ENCODE results near the gene CTNND2.

CTNND2 gene

DNA sequence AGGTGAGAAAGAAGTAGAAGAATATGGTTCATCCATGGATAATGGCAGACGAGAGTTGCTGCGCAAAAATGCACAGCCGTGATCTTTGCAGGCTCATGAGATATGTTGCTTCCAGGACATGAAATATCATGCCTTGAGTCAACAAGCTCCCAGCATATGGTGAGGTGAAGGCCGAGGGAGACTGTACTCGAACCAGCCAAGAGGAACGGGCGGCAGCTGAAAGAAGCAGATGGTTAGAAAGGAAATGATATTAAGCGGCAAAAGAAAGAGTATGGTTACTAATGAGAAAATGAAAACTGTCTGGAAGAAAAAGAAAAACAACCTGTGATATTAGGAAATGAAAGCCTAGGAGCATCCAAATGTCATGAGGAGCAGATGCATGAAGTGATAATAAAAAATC is 798.5 kb downstream of the CTNND2 start:
- H3K4ac ChIP-seq (ENCODE audit: low read depth in 1 of 2, low read length in 2 of 2), result no peak overlapping the region
- no peak overlapping the region for H3K14ac ChIP-seq (ENCODE audit: low read length in 2 of 2)
- no peak overlapping the region for H2BK12ac ChIP-seq (ENCODE audit: low read length in 2 of 2)
- H2BK120ac ChIP-seq (ENCODE audit: low read depth, low read length), result no peak overlapping the region
- no peaks in the 10 kb centered on the region for H3K9me3 ChIP-seq (ENCODE audit: control insufficient read depth, low read length)
- no peak overlapping the region for H4K8ac ChIP-seq (ENCODE audit: low read length)
- 93% methylated on average over 8 of the region's 8 CpGs for WGBS
- H3K27ac ChIP-seq (ENCODE audit: low read length, poor library complexity, severe bottlenecking), result no peak overlapping the region
- H3K79me1 ChIP-seq (replicated peaks; ENCODE audit: low read length, poor library complexity, severe bottlenecking), result no peaks in the 10 kb centered on the region
- no peaks in the 10 kb centered on the region for H3K4me1 ChIP-seq (ENCODE audit: control insufficient read depth, insufficient read depth, low read depth, low read length)
- no peak overlapping the region for H3K23ac ChIP-seq (ENCODE audit: low read length in 2 of 2)
- no peak overlapping the region for H3K9ac ChIP-seq (ENCODE audit: low read length)
- H2AFZ ChIP-seq (ENCODE audit: low read depth, low read length), result no peak overlapping the region
- no peak overlapping the region for H3K4me3 ChIP-seq (ENCODE audit: insufficient read depth in 1 of 2, low read depth in 1 of 2, low read length in 2 of 2)
- H2AK5ac ChIP-seq (ENCODE audit: low read length, severe bottlenecking), result no peak overlapping the region
- no peak overlapping the region for H3K4me2 ChIP-seq (ENCODE audit: low read length, poor library complexity, severe bottlenecking)
- no peak overlapping the region for H2BK15ac ChIP-seq (ENCODE audit: low read depth, poor library complexity, severe bottlenecking)
- no peak for DNase-seq
- no peaks in the 10 kb centered on the region for H3K36me3 ChIP-seq (ENCODE audit: control insufficient read depth in 1 of 2, insufficient read depth in 2 of 2, low read depth in 1 of 2, low read length in 2 of 2)
- H4K91ac ChIP-seq (ENCODE audit: low read length), result no peak overlapping the region
- no peak overlapping the region for H3K18ac ChIP-seq (ENCODE audit: low read depth in 1 of 2, low read length in 2 of 2)
- H2BK5ac ChIP-seq (ENCODE audit: low read depth, low read length, poor library complexity, severe bottlenecking), result no peak overlapping the region
- peaks cover 3 to 11% of the 10 kb centered on the region in 2 experiments for H3K27me3 ChIP-seq (ENCODE audit: control insufficient read depth in 1 of 2, insufficient read depth in 1 of 2, low read length in 2 of 2)

GRCh38 chr5:11104651-11105112 is 799.6 kb downstream of the CTNND2 start:
- Histone ChIP-seq H3K9ac (ENCODE audit: low read length) (no peak overlapping the region), H3K4me2 (ENCODE audit: low read length, poor library complexity, severe bottlenecking) (no peak overlapping the region), H2BK120ac (ENCODE audit: low read depth, low read length) (no peak overlapping the region), H3K27me3 (ENCODE audit: control insufficient read depth in 1 of 2, insufficient read depth in 1 of 2, low read length in 2 of 2) (peaks cover 3 to 11% of the 10 kb centered on the region in 2 experiments), H2BK12ac (ENCODE audit: low read length in 2 of 2) (no peak overlapping the region), H3K4me3 (ENCODE audit: insufficient read depth in 1 of 2, low read depth in 1 of 2, low read length in 2 of 2) (no peak overlapping the region), H3K18ac (ENCODE audit: low read depth in 1 of 2, low read length in 2 of 2) (no peak overlapping the region), H3K27ac (ENCODE audit: low read length, poor library complexity, severe bottlenecking) (no peak overlapping the region), H2BK5ac (ENCODE audit: low read depth, low read length, poor library complexity, severe bottlenecking) (no peak overlapping the region), H3K4ac (ENCODE audit: low read depth in 1 of 2, low read length in 2 of 2) (no peak overlapping the region), H4K91ac (ENCODE audit: low read length) (no peak overlapping the region), H4K8ac (ENCODE audit: low read length) (no peak overlapping the region), H3K23ac (ENCODE audit: low read length in 2 of 2) (no peak overlapping the region), H3K4me1 (ENCODE audit: control insufficient read depth, insufficient read depth, low read depth, low read length) (no peaks in the 10 kb centered on the region), H3K9me3 (ENCODE audit: control insufficient read depth, low read length) (no peaks in the 10 kb centered on the region), H3K14ac (ENCODE audit: low read length in 2 of 2) (no peak overlapping the region), H3K79me1 (replicated peaks; ENCODE audit: low read length, poor library complexity, severe bottlenecking) (no peaks in the 10 kb centered on the region), H2AFZ (ENCODE audit: low read depth, low read length) (no peak overlapping the region), H3K36me3 (ENCODE audit: control insufficient read depth in 1 of 2, insufficient read depth in 2 of 2, low read depth in 1 of 2, low read length in 2 of 2) (no peaks in the 10 kb centered on the region), H2AK5ac (ENCODE audit: low read length, severe bottlenecking) (no peak overlapping the region), H2BK15ac (ENCODE audit: low read depth, poor library complexity, severe bottlenecking) (no peak overlapping the region)
- no peak for DNase-seq
- WGBS, result 83% methylated on average over 9 of the region's 9 CpGs

GRCh38 chr5:11104210-11104609 is 800.0 kb downstream of the CTNND2 start:
- Histone ChIP-seq H2AFZ (ENCODE audit: low read depth, low read length) (no peak overlapping the region), H2BK5ac (ENCODE audit: low read depth, low read length, poor library complexity, severe bottlenecking) (no peak overlapping the region), H3K4me2 (ENCODE audit: low read length, poor library complexity, severe bottlenecking) (no peak overlapping the region), H3K79me1 (replicated peaks; ENCODE audit: low read length, poor library complexity, severe bottlenecking) (no peaks in the 10 kb centered on the region), H4K91ac (ENCODE audit: low read length) (no peak overlapping the region), H3K27ac (ENCODE audit: low read length, poor library complexity, severe bottlenecking) (no peak overlapping the region), H3K14ac (ENCODE audit: low read length in 2 of 2) (no peak overlapping the region), H4K8ac (ENCODE audit: low read length) (no peak overlapping the region), H3K9ac (ENCODE audit: low read length) (no peak overlapping the region), H3K36me3 (ENCODE audit: control insufficient read depth in 1 of 2, insufficient read depth in 2 of 2, low read depth in 1 of 2, low read length in 2 of 2) (no peaks in the 10 kb centered on the region), H2BK15ac (ENCODE audit: low read depth, poor library complexity, severe bottlenecking) (no peak overlapping the region), H2BK12ac (ENCODE audit: low read length in 2 of 2) (no peak overlapping the region), H3K23ac (ENCODE audit: low read length in 2 of 2) (no peak overlapping the region), H3K9me3 (ENCODE audit: control insufficient read depth, low read length) (no peaks in the 10 kb centered on the region), H3K18ac (ENCODE audit: low read depth in 1 of 2, low read length in 2 of 2) (no peak overlapping the region), H2AK5ac (ENCODE audit: low read length, severe bottlenecking) (no peak overlapping the region), H3K4me3 (ENCODE audit: insufficient read depth in 1 of 2, low read depth in 1 of 2, low read length in 2 of 2) (no peak overlapping the region), H3K4me1 (ENCODE audit: control insufficient read depth, insufficient read depth, low read depth, low read length) (no peaks in the 10 kb centered on the region), H3K27me3 (ENCODE audit: control insufficient read depth in 1 of 2, insufficient read depth in 1 of 2, low read length in 2 of 2) (peaks cover 3 to 11% of the 10 kb centered on the region in 2 experiments), H2BK120ac (ENCODE audit: low read depth, low read length) (no peak overlapping the region), H3K4ac (ENCODE audit: low read depth in 1 of 2, low read length in 2 of 2) (no peak overlapping the region)
- 75% methylated on average over 1 of the region's 1 CpG for WGBS
- no peak for DNase-seq

GRCh38 chr5:11084111-11084510 is 820.1 kb downstream of the CTNND2 start:
- Histone ChIP-seq H2BK15ac (ENCODE audit: low read depth, poor library complexity, severe bottlenecking) (no peak overlapping the region), H2AFZ (ENCODE audit: low read depth, low read length) (no peak overlapping the region)
- DNase-seq, result no peak

More at GRCh38 chr5:11084111-11084510, 820.1 kb downstream of the CTNND2 start:
- no peak overlapping the region for H4K91ac ChIP-seq (ENCODE audit: low read length)
- H4K8ac ChIP-seq (ENCODE audit: low read length), result no peak overlapping the region
- no peaks in the 10 kb centered on the region for H3K79me1 ChIP-seq (replicated peaks; ENCODE audit: low read length, poor library complexity, severe bottlenecking)
- no peaks in the 10 kb centered on the region for H3K36me3 ChIP-seq (ENCODE audit: control insufficient read depth in 1 of 2, insufficient read depth in 2 of 2, low read depth in 1 of 2, low read length in 2 of 2)
- 82% methylated on average over 3 of the region's 3 CpGs for WGBS
- no peak overlapping the region for H3K4me3 ChIP-seq (ENCODE audit: insufficient read depth in 1 of 2, low read depth in 1 of 2, low read length in 2 of 2)
- H2BK5ac ChIP-seq (ENCODE audit: low read depth, low read length, poor library complexity, severe bottlenecking), result no peak overlapping the region
- H2BK12ac ChIP-seq (ENCODE audit: low read length in 2 of 2), result no peak overlapping the region
- no peak overlapping the region for H3K14ac ChIP-seq (ENCODE audit: low read length in 2 of 2)
- H3K4me2 ChIP-seq (ENCODE audit: low read length, poor library complexity, severe bottlenecking), result no peak overlapping the region
- H2BK120ac ChIP-seq (ENCODE audit: low read depth, low read length), result no peak overlapping the region
- H3K4ac ChIP-seq (ENCODE audit: low read depth in 1 of 2, low read length in 2 of 2), result no peak overlapping the region
- H3K9ac ChIP-seq (ENCODE audit: low read length), result no peak overlapping the region
- peaks cover 0 to 6% of the 10 kb centered on the region in 2 experiments for H3K27me3 ChIP-seq (ENCODE audit: control insufficient read depth in 1 of 2, insufficient read depth in 1 of 2, low read length in 2 of 2)
- H3K18ac ChIP-seq (ENCODE audit: low read depth in 1 of 2, low read length in 2 of 2), result no peak overlapping the region
- H3K23ac ChIP-seq (ENCODE audit: low read length in 2 of 2), result no peak overlapping the region
- H3K4me1 ChIP-seq (ENCODE audit: control insufficient read depth, insufficient read depth, low read depth, low read length), result peaks cover 2% of the 10 kb centered on the region
- peaks cover 19% of the 10 kb centered on the region for H3K9me3 ChIP-seq (ENCODE audit: control insufficient read depth, low read length)
- no peak overlapping the region for H2AK5ac ChIP-seq (ENCODE audit: low read length, severe bottlenecking)
- H3K27ac ChIP-seq (ENCODE audit: low read length, poor library complexity, severe bottlenecking), result no peak overlapping the region
